Rectal smooth muscle tissue (tissue), 1 donor: ENCODE data around the gene VCAN.

ENCODE experiments used
- H3K27ac ChIP-seq: one replicate; pipeline ENCODE4 v1.7.0; 2013; ENCODE audit warnings: low read depth, low read length, inconsistent platforms
- H3K27me3 ChIP-seq: one replicate; pipeline ENCODE4 v1.7.0; 2013; ENCODE audit warnings: low read length; ENCODE audit not compliant: control insufficient read depth, insufficient read depth
- H3K36me3 ChIP-seq: one replicate; pipeline ENCODE4 v1.7.0; 2013; ENCODE audit warnings: low read length; ENCODE audit not compliant: control insufficient read depth, insufficient read depth
- H3K4me1 ChIP-seq: one replicate; pipeline ENCODE4 v1.7.0; 2013; ENCODE audit warnings: low read length; ENCODE audit not compliant: control insufficient read depth, insufficient read depth
- H3K4me3 ChIP-seq: one replicate; pipeline ENCODE4 v1.7.0; 2013; ENCODE audit warnings: low read length
- H3K9ac ChIP-seq: one replicate; pipeline ENCODE4 v1.7.0; 2013; ENCODE audit warnings: low read length

The VCAN gene

GRCh38 chr5:83548581-83548980, 77.0 kb downstream of the VCAN start:
- Histone ChIP-seq H3K27me3 (no peaks in the 10 kb centered on the region), H3K27ac (no peak overlapping the region), H3K36me3 (no peaks in the 10 kb centered on the region)

DNA sequence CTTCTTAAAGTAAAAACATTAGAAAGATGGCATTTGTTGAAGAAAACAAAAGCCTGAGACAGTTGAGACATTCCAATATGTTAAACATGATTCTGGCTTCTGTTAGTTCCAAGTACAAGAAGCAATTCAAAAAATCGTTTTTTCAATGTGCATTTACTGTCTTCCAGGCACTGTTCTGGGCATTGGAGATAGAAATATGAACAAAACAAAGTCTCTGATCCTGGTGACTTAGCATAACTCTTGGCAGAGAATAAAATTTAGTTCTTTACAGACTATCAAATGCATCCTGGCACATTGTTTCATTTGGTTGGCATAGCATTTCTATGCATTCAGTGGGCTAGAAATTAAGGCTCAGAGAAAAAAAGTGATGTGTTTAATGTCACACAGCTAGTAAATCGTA, 77.5 kb downstream of the VCAN start:
- Histone ChIP-seq H3K4me3 (no peak overlapping the region), H3K4me1 (no peaks in the 10 kb centered on the region), H3K36me3 (no peaks in the 10 kb centered on the region), H3K27ac (no peak overlapping the region), H3K27me3 (no peaks in the 10 kb centered on the region), H3K9ac (no peak overlapping the region)

More at GRCh38 chr5:83548581-83548980, 77.0 kb downstream of the VCAN start:
- H3K4me3 ChIP-seq: no peak overlapping the region
- H3K9ac ChIP-seq: no peak overlapping the region
- H3K4me1 ChIP-seq: no peaks in the 10 kb centered on the region

- H3K36me3 ChIP-seq: no peaks in the 10 kb centered on the region
- no peaks in the 10 kb centered on the region for H3K27me3 ChIP-seq
- H3K27ac ChIP-seq: peak overlapping the region; percentile 17
- H3K4me3 ChIP-seq: no peak overlapping the region
- H3K9ac ChIP-seq: no peak overlapping the region
- no peaks in the 10 kb centered on the region for H3K4me1 ChIP-seq
Observed at GRCh38 chr5:83549674-83550073, 78.1 kb downstream of the VCAN start.

- no peak overlapping the region for H3K27ac ChIP-seq
- no peaks in the 10 kb centered on the region for H3K4me1 ChIP-seq
- no peaks in the 10 kb centered on the region for H3K27me3 ChIP-seq
Observed at GRCh38 chr5:83551821-83552220, 80.3 kb downstream of the VCAN start.

GRCh38 chr5:83552275-83552674, 80.7 kb downstream of the VCAN start:
- no peaks in the 10 kb centered on the region for H3K27me3 ChIP-seq
- no peaks in the 10 kb centered on the region for H3K4me1 ChIP-seq
- H3K4me3 ChIP-seq: no peak overlapping the region
- no peak overlapping the region for H3K9ac ChIP-seq
- no peaks in the 10 kb centered on the region for H3K36me3 ChIP-seq
- no peak overlapping the region for H3K27ac ChIP-seq

More at GRCh38 chr5:83551821-83552220, 80.3 kb downstream of the VCAN start:
- Histone ChIP-seq H3K9ac (no peak overlapping the region), H3K4me3 (no peak overlapping the region), H3K36me3 (no peaks in the 10 kb centered on the region)

GRCh38 chr5:83553000-83553486, 81.5 kb downstream of the VCAN start:
- Histone ChIP-seq H3K36me3 (no peaks in the 10 kb centered on the region), H3K9ac (no peak overlapping the region), H3K4me1 (no peaks in the 10 kb centered on the region), H3K4me3 (no peak overlapping the region), H3K27me3 (no peaks in the 10 kb centered on the region), H3K27ac (no peak overlapping the region)

DNA sequence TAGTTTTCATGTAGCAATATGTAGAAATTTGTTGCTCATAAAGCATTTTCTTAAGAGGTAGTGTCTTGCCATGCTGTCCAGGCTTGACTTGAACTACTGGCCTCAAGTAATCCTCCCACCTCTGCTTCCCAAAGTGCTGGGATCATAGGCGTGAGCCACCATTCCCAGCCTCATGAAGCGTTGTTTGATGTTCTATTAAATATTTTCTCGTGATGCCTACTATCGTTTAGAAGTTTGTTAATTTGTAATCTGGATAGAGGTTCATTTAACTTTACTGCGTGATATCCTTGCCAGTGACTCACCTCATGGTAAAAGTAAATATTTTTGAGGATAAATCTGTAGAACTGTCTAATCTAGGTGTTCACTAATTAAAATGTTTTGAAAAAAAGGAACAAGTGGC, 82.6 kb downstream of the VCAN start:
- Histone ChIP-seq H3K36me3 (no peaks in the 10 kb centered on the region), H3K4me1 (no peaks in the 10 kb centered on the region), H3K4me3 (no peak overlapping the region), H3K9ac (no peak overlapping the region), H3K27ac (no peak overlapping the region), H3K27me3 (no peaks in the 10 kb centered on the region)

DNA sequence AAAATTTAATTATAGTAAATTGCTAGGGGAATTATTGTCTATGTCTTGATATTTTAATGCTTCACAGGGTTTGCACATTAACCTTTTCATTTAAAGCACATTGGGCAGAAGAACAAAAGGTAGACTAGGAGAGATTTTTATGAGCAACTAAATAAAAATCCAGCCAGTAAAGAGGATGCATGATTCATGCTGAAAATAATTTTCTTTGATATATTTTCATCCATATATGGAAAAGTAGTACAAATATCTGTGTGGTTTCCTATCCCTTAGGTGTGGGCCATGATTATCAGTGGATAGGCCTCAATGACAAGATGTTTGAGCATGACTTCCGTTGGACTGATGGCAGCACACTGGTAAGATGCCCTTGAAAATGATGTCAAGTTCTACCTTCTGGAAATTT, 83.1 kb downstream of the VCAN start:
- no peaks in the 10 kb centered on the region for H3K4me1 ChIP-seq
- no peaks in the 10 kb centered on the region for H3K36me3 ChIP-seq
- no peak overlapping the region for H3K27ac ChIP-seq
- no peak overlapping the region for H3K4me3 ChIP-seq
- H3K27me3 ChIP-seq: no peaks in the 10 kb centered on the region
- H3K9ac ChIP-seq: no peak overlapping the region

GRCh38 chr5:83555263-83555662, 83.7 kb downstream of the VCAN start:
- Histone ChIP-seq H3K4me1 (no peaks in the 10 kb centered on the region), H3K36me3 (no peaks in the 10 kb centered on the region), H3K9ac (no peak overlapping the region), H3K4me3 (no peak overlapping the region), H3K27ac (no peak overlapping the region), H3K27me3 (no peaks in the 10 kb centered on the region)

DNA sequence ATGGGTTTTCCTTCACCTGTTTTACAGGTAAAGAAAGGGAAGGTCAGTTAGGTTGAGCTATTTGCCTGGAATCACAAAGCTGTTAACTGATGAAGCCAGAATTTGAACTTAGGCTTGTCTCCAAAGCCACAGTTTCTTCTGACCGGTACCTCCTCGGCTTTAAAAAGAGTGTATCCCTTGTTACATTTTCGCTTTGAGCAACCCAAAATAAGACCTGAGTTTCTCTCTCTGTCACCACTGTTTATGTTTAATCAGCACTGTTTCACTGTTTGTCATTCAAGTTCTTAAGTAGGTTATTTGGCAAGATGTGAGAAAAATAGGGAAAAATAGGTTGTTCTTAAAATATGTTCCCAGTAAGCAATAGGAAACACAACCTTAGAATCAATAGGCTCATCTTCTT, 84.6 kb downstream of the VCAN start:
- Histone ChIP-seq H3K27ac (no peak overlapping the region), H3K36me3 (no peaks in the 10 kb centered on the region), H3K4me1 (no peaks in the 10 kb centered on the region), H3K27me3 (no peaks in the 10 kb centered on the region), H3K4me3 (no peak overlapping the region), H3K9ac (no peak overlapping the region)

- H3K4me3 ChIP-seq: no peak overlapping the region
Observed at GRCh38 chr5:83559118-83559785, 87.7 kb downstream of the VCAN start.

DNA sequence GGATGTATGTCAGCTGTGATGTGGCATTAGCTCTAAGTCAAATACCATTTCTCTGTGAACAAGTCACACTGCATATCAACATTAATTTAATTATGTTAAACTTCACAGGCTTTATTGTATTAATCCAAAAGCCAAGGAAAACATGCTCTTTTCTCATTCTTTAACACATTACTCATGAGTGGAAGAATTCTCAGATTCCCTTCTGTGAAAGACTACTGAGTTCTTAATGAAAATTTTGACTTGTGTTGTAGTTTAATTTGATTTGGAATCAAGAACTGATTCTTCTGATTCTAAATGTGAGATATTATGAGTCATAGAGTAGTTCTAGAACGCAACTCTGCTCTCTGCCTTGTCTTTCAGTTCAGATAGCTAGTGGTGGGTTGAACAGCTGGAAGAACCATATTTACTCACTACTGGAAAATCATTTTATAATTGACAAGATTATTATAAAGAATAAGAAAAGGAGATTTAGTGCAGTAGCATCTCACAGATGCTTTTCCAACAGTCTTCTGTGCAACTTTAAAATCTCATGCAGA, 90.6 kb downstream of the VCAN start:
- H3K9ac ChIP-seq: no peak overlapping the region
- no peak overlapping the region for H3K27ac ChIP-seq
- H3K4me1 ChIP-seq: no peaks in the 10 kb centered on the region
- H3K36me3 ChIP-seq: no peaks in the 10 kb centered on the region
- no peak overlapping the region for H3K4me3 ChIP-seq
- no peaks in the 10 kb centered on the region for H3K27me3 ChIP-seq

More at GRCh38 chr5:83559118-83559785, 87.7 kb downstream of the VCAN start:
- Histone ChIP-seq H3K9ac (no peak overlapping the region), H3K36me3 (no peaks in the 10 kb centered on the region), H3K27ac (no peak overlapping the region), H3K27me3 (no peaks in the 10 kb centered on the region), H3K4me1 (no peaks in the 10 kb centered on the region)
